GM12878 (cell line): ENCODE results near the gene MRPL2. TPM values are rescaled to one million over a fixed set of nuclear protein-coding genes. Genes with fewer than 3 reads are reported as not detected.
A peak's percentile ranks its signal among the peaks of the same experiment; 100 is the strongest.

Experiments
- ATAC-seq: fragments of 200-7000 bp; cut with Tn5 transposase; 3 replicates; pipeline ENCODE4 v1.9.1; 2020; ENCODE audit warnings: mild to moderate bottlenecking, moderate library complexity
- BruUV-seq: library from RNA; stranded (reverse); fragments of 400-500 nt; replicated peaks from 2 replicates; lab custom pipeline; 2021; lab: Mats Ljungman, UMichigan
- CTCF ChIA-PET: fragments of 300-600 bp; sonication (Branson Sonifier 250); formaldehyde crosslinking; extraction: SDS; loops from one replicate; lab custom pipeline; 2021; ENCODE audit warnings: inconsistent platforms; lab: Yijun Ruan, JAX
- POLR2A ChIA-PET: fragments of 350-600 bp; formaldehyde crosslinking; extraction: SDS; loops from one replicate; lab custom pipeline; 2021; ENCODE audit warnings: inconsistent platforms; lab: Charles Lee
- RAD21 ChIA-PET: fragments of 300-600 bp; sonication (Branson Sonifier 250); formaldehyde crosslinking; loops from one replicate; lab custom pipeline; 2023; ENCODE audit warnings: antibody characterized with exemption; ENCODE audit not compliant: unreplicated experiment; lab: Charles Lee
- SMC1A ChIA-PET: fragments of 300-600 bp; sonication (Branson Sonifier 250); formaldehyde crosslinking; loops from one replicate; lab custom pipeline; 2023; ENCODE audit not compliant: unreplicated experiment, uncharacterized antibody; lab: Charles Lee
- DNase-seq: peaks from one replicate; pipeline ENCODE4 v3.0.0-alpha.2; 2011; ENCODE audit warnings: low read depth, low spot score
- FAIRE-seq: peaks from 3 replicates; lab custom pipeline; 2011; peaks lifted over from hg19 to GRCh38; lab: Jason Lieb, UNC
- H2AFZ ChIP-seq: 2 replicates; pipeline ENCODE4 v1.6.0; 2011; ENCODE audit warnings: low read depth, low read length, control low read depth; ENCODE audit not compliant: control insufficient read depth
- H3K27ac ChIP-seq: 2 replicates; pipeline ENCODE4 v1.5.1; 2011; ENCODE audit warnings: control low read depth; ENCODE audit not compliant: control insufficient read depth, insufficient read depth
- H3K27me3 ChIP-seq, 2 experiments: replicated peaks in 1 of 2; 2 replicates each; pipeline versions ENCODE4 v1.6.0 to v1.6.1; 2011; ENCODE audit warnings: low read length in 1 of 2; ENCODE audit not compliant: control insufficient read depth in 2 of 2, insufficient read depth in 2 of 2
- H3K36me3 ChIP-seq, 2 experiments: 2 replicates each; pipeline ENCODE4 v1.5.1; 2011; ENCODE audit warnings: low read length in 1 of 2; ENCODE audit not compliant: control insufficient read depth in 2 of 2, insufficient read depth in 2 of 2
- H3K4me1 ChIP-seq: 2 replicates; pipeline ENCODE4 v1.6.1; 2011; ENCODE audit warnings: mild to moderate bottlenecking, low read length, moderate library complexity, mixed read lengths; ENCODE audit not compliant: control insufficient read depth, insufficient read depth
- H3K4me2 ChIP-seq: 2 replicates; pipeline ENCODE4 v1.6.0; 2011; ENCODE audit warnings: control low read depth; ENCODE audit not compliant: control insufficient read depth, insufficient read depth
- H3K4me3 ChIP-seq: fragments of 200-600 bp; sonication (generic); 2 replicates; pipeline ENCODE4 v1.5.1; 2016
- H3K79me2 ChIP-seq: 2 replicates; pipeline ENCODE4 v1.6.0; 2011; ENCODE audit warnings: low read length; ENCODE audit not compliant: control insufficient read depth, insufficient read depth
- H3K9ac ChIP-seq: 2 replicates; pipeline ENCODE4 v1.8.0; 2011; ENCODE audit warnings: low read length, control low read depth, mixed read lengths; ENCODE audit not compliant: control insufficient read depth, insufficient read depth
- H3K9me3 ChIP-seq: replicated peaks from 3 replicates; pipeline ENCODE4 v1.5.1; 2011; ENCODE audit warnings: mild to moderate bottlenecking, low read length; ENCODE audit not compliant: control insufficient read depth, insufficient read depth
- H4K20me1 ChIP-seq: 2 replicates; pipeline ENCODE4 v1.6.0; 2011; ENCODE audit not compliant: control insufficient read depth, insufficient read depth
- POLR2A ChIP-seq: IDR thresholded peaks from 2 replicates; pipeline ENCODE4 v1.6.1; 2011; ENCODE audit warnings: low read depth, mild to moderate bottlenecking, low read length
- POLR2AphosphoS2 ChIP-seq: IDR thresholded peaks from 2 replicates; pipeline ENCODE4 v1.6.1; 2011; ENCODE audit warnings: low read depth, mild to moderate bottlenecking, low read length, improper control_type of control experiment, moderate library complexity
- TARDBP ChIP-seq: IDR thresholded peaks from 2 replicates; pipeline ENCODE4 v1.6.1; 2016; ENCODE audit warnings: borderline replicate concordance
- TCF3 ChIP-seq: IDR thresholded peaks from 2 replicates; pipeline ENCODE4 v1.6.1; 2012; ENCODE audit warnings: low read depth, mild to moderate bottlenecking, low read length, borderline replicate concordance; ENCODE audit not compliant: insufficient read depth
- WRNIP1 ChIP-seq: IDR thresholded peaks from 2 replicates; pipeline ENCODE4 v1.6.1; 2011; ENCODE audit warnings: low read depth, low read length, improper control_type of control experiment, borderline replicate concordance
- WGBS: methylation state at CpG from one replicate; pipeline ENCODE4 v1.1.6; 2016; ENCODE audit warnings: low lambda C conversion rate; ENCODE audit not compliant: insufficient replicate concordance, insufficient coverage; ENCODE audit errors: missing lambda C conversion rate; 5-methylcytosine and 5-hydroxymethylcytosine counted together
- in situ Hi-C: fragments of 300-500 bp; cut with MboI; formaldehyde crosslinking; loops from 9 replicates; pipeline ENCODE4 v1.14.3; 2018; ENCODE audit warnings: mixed read lengths
- intact Hi-C: fragments of 100-400 bp; cut with micrococcal nuclease; formaldehyde crosslinking; loops from one replicate; pipeline ENCODE4 v1.14.2; 2022; ENCODE audit not compliant: unreplicated experiment
- polyA plus RNA-seq, 11 experiments: library from polyadenylated mRNA; depleted of rRNA in 4 of 11; unstranded in 6 of 11; stranded (reverse) in 5 of 11; fragments of >200 nt; fragmentation: Nextera tagmentation in 4 of 11; fragmentation: Illumina TruSeq in 1 of 11; extraction: Ambion mirVana in 4 of 11; extraction: Trizol in 1 of 11; gene quantifications; 1 replicate in 1 of 11; 2 replicates in 10 of 11; pipeline versions ENCODE4 v1.2.1 to v1.2.3, GENCODE V29; 2011 to 2016; ENCODE audit warnings: inconsistent platforms in 2 of 11, missing spikeins in 2 of 11, low read depth in 1 of 11
- total RNA-seq, 4 experiments: library from RNA; depleted of rRNA in 3 of 4; stranded (reverse); fragments of >200 nt in 3 of 4; fragmentation: Illumina TruSeq in 1 of 4; extraction: Trizol in 1 of 4; gene quantifications; 2 replicates each; pipeline versions ENCODE4 v1.2.1 to v1.2.3, GENCODE V29; 2013 to 2021
- TF ChIP-seq, protein P1 (sequence below): fragments of 450-650 bp; IDR thresholded peaks from 2 replicates; pipeline ENCODE4 v1.6.1; 2016; ENCODE audit warnings: mild to moderate bottlenecking
- TF ChIP-seq, protein P2 (sequence below): IDR thresholded peaks from 2 replicates; pipeline ENCODE4 v1.6.1; 2011; ENCODE audit warnings: borderline replicate concordance, low read depth, mild to moderate bottlenecking, moderate library complexity, mixed read lengths, low read length; ENCODE audit not compliant: insufficient read depth; ENCODE audit errors: extremely low read length

The MRPL2 gene
- total and polyA plus RNA-seq, 10 of the 15 experiments (the other 5 are each of a cell fraction or from before 2014, with no cell fraction given), result 29.7 to 125 (median 50.2) TPM

DNA sequence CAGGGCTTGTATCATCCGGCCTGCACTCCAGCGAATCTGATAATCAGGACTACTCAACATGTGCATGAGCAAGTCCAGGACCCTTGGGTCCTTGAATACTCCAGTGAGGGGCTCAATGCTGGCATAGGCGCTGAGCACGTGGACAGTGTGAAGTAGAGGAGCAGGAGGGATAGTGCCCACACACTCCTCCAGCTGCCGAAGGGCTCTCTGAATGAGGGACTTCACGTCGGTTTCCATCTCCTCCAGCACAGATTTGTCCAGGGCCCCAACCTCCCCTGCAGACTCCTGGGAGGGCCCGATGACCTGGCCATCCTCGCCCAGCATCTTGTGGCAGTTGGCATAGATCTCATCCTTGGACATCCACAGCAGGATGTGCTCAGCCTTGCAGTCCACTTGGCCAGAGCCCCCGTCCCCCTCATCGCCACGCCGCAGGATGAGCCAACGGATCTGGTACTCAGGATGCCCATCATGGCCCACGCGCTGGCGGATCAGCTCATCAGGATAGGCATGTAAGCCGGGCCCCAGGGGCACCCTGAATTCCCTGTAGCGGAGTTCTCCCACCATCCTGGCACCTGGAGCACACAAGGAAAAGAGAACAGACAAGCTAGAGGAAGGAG lies 6.9 kb downstream of the MRPL2 start:
- Histone ChIP-seq H2AFZ (no peak overlapping the region), H3K4me1 (peaks cover 14% of the 10 kb centered on the region), H3K27ac (peak overlapping the region; percentile 93), H4K20me1 (no peaks in the 10 kb centered on the region), H3K36me3 (peaks cover 9 to 23% of the 10 kb centered on the region in 2 experiments), H3K9me3 (no peaks in the 10 kb centered on the region), H3K79me2 (peaks cover 21% of the 10 kb centered on the region), H3K4me2 (peak overlapping the region; percentile 93)
- no peak for DNase-seq
- 94% methylated on average over 19 of the region's 19 CpGs for WGBS
- ChIA-PET POLR2A (no interaction called here), RAD21 (no interaction called here), SMC1A (interaction anchor here (0.6 to 1.3 kb wide), 3 partner anchors 46 to 122 kb away, joined by 3 to 4 read pairs (median 3); no protein-coding TSS in a partner anchor)
- no TSS peak for BruUV-seq
- no peak for FAIRE-seq
- intact Hi-C loops, result no loop called here
- in situ Hi-C loops, result no loop called here
- TF ChIP-seq TCF3 (no peak), POLR2A (no peak), WRNIP1 (no peak), TARDBP (no peak)
- TF ChIP-seq, protein P1, sequence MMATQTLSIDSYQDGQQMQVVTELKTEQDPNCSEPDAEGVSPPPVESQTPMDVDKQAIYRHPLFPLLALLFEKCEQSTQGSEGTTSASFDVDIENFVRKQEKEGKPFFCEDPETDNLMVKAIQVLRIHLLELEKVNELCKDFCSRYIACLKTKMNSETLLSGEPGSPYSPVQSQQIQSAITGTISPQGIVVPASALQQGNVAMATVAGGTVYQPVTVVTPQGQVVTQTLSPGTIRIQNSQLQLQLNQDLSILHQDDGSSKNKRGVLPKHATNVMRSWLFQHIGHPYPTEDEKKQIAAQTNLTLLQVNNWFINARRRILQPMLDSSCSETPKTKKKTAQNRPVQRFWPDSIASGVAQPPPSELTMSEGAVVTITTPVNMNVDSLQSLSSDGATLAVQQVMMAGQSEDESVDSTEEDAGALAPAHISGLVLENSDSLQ, result no peak
- TF ChIP-seq, all 136 proteins: peak for 0
- H3K27me3 ChIP-seq, result no peaks in the 10 kb centered on the region
- no peak for ATAC-seq
- CTCF ChIA-PET, result no interaction called here
- peak overlapping the region; percentile 98; the same call in 1 of the 2 replicates for H3K9ac ChIP-seq
- peak overlapping the region; percentile 91 for H3K4me3 ChIP-seq

DNA sequence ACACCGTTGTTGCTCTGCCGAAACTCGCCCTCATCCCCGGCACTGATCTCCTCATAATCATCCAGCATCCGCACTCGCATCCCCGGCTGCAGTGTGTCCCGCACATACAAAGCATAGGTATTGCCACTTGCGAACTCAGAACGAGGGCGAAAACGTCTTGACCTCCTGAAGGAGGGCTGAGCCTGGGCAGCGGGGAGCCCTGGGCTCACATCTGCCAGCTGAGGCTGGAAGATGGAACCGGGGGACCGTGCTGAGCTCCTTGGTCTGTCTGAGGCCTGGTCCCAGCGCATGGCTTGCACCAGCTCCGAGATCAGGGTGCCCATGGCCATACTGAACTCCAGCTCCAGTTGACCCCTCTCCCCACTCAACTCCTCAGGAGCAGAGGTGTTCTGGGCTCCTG lies 8.3 kb downstream of the MRPL2 start:
- in situ Hi-C loops, result no loop called here
- no peak overlapping the region for H3K9ac ChIP-seq
- CTCF ChIA-PET, result interaction anchor here (0.9 kb wide), 1 partner anchor 93 kb away, joined by 3 read pairs; no protein-coding TSS in a partner anchor

More for the DNA sequence above, 8.3 kb downstream of the MRPL2 start:
- no peak for DNase-seq
- Histone ChIP-seq H3K9me3 (no peaks in the 10 kb centered on the region), H3K79me2 (peaks cover 21% of the 10 kb centered on the region), H3K36me3 (peaks cover 9 to 28% of the 10 kb centered on the region in 2 experiments), H3K4me3 (no peak overlapping the region), H3K4me2 (peak overlapping the region; percentile 54), H4K20me1 (no peaks in the 10 kb centered on the region), H2AFZ (no peak overlapping the region), H3K27me3 (no peaks in the 10 kb centered on the region), H3K4me1 (peaks cover 14% of the 10 kb centered on the region), H3K27ac (no peak overlapping the region)
- ChIA-PET POLR2A (no interaction called here), SMC1A (interaction anchor here (0.7 to 0.9 kb wide), 2 partner anchors 34 to 67 kb away, joined by 3 read pairs; partner anchors contain the start of gene PPP2R5D), RAD21 (no interaction called here)
- no peak for ATAC-seq
- FAIRE-seq, result no peak
- no TSS peak for BruUV-seq
- WGBS, result 94% methylated on average over 17 of the region's 17 CpGs
- TF ChIP-seq, protein P2, sequence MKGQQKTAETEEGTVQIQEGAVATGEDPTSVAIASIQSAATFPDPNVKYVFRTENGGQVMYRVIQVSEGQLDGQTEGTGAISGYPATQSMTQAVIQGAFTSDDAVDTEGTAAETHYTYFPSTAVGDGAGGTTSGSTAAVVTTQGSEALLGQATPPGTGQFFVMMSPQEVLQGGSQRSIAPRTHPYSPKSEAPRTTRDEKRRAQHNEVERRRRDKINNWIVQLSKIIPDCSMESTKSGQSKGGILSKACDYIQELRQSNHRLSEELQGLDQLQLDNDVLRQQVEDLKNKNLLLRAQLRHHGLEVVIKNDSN, result no peak
- peak; percentile 37; the same call in 1 of the 2 replicates for TF ChIP-seq POLR2AphosphoS2
- intact Hi-C loops, result no loop called here
